Measurements from ENCODE around the gene OR2J3. TPM values are rescaled to one million over a fixed set of nuclear protein-coding genes. Genes with fewer than 3 reads are reported as not detected.

The OR2J3 gene
- total RNA-seq, 4 donors from 2014 or later: not detected

- Histone ChIP-seq H3K9me3 (no peaks in the 10 kb centered on the region), H3K27ac (no peak overlapping the region), H3K36me3 (no peaks in the 10 kb centered on the region), H3K4me1 (no peaks in the 10 kb centered on the region), H3K4me3 (no peak overlapping the region), H3K27me3 (no peaks in the 10 kb centered on the region)
- no peak for DNase-seq
- TF ChIP-seq CTCF (IDR thresholded peaks at IDR 0.05): no peak
- TF ChIP-seq POLR2A (IDR thresholded peaks at IDR 0.05): no peak
These were observed 21.6 kb downstream of the OR2J3 start for GRCh38 chr6:29129326-29130012.

DNA sequence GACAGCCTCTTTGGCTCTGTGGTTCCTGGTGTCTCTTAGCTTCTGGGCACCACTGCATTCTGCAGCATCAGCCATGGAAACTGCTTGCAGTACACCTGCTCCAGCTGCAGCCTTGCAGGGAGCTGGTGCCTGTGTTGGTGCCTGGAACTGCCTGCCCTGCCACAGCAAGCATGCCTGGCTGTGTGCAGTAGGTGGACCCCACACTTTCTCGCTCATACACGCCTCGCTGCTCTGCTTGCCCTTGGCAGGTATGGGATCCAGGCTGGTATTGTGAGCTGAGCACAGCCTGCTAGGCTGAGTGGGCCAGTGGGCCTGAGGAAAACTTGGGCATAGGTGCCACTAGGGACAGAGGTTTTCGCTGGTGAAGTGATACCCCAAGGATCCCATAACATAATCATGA, 22.8 kb downstream of the OR2J3 start:
- no peak overlapping the region for H3K4me3 ChIP-seq
- no peaks in the 10 kb centered on the region for H3K27me3 ChIP-seq
- H3K36me3 ChIP-seq: no peaks in the 10 kb centered on the region
- no peaks in the 10 kb centered on the region for H3K9me3 ChIP-seq
- no peak for DNase-seq
- H3K27ac ChIP-seq: no peak overlapping the region
- no peaks in the 10 kb centered on the region for H3K4me1 ChIP-seq
- TF ChIP-seq POLR2A (IDR thresholded peaks at IDR 0.05): no peak
- no peak for TF ChIP-seq CTCF (IDR thresholded peaks at IDR 0.05)

DNA sequence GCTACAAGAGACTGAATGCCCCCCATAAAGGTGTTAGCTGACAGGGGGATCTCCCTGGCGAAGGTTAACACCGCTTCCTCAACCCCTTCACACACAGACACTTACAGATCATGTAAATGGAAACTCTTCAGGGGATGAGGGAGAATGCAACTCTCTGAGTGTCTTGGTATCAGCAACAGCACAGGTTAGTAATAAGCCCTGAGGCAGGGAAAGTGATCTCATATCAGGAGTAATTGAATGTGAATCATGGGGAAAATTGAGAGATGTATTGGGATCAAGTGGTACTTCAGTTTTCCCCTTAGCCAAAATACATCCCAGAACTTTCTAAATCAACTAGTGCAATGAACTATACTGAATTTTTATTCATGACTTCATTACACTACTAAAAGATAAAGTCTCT, 23.8 kb downstream of the OR2J3 start:
- DNase-seq: no peak
- TF ChIP-seq CTCF (IDR thresholded peaks at IDR 0.05): no peak
- TF ChIP-seq POLR2A (IDR thresholded peaks at IDR 0.05): no peak
- no peaks in the 10 kb centered on the region for H3K9me3 ChIP-seq
- no peak overlapping the region for H3K4me3 ChIP-seq
- H3K27me3 ChIP-seq: no peaks in the 10 kb centered on the region
- no peaks in the 10 kb centered on the region for H3K4me1 ChIP-seq
- no peak overlapping the region for H3K27ac ChIP-seq
- H3K36me3 ChIP-seq: no peaks in the 10 kb centered on the region

DNA sequence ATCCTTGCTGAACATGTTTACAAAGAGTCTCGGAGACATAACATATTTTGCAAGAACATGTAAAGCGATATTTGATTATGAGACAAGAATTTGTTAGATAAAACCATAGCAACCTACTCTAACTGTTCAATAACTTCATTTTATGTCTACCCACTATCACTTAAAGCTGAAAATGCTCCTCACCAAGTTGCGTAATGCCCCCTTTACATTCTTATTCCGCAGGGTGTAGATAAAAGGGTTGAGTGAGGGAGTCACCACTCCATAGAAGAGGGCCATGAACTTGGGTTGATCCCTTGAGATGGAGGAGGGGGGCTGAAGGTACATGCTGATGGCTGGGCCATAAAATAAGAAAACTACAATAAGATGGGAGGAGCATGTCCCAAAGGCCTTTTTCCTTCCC, 29.9 kb downstream of the OR2J3 start:
- TF ChIP-seq POLR2A (IDR thresholded peaks at IDR 0.05): no peak
- TF ChIP-seq CTCF (IDR thresholded peaks at IDR 0.05): no peak
- no peaks in the 10 kb centered on the region for H3K4me1 ChIP-seq
- H3K27ac ChIP-seq: no peak overlapping the region
- no peaks in the 10 kb centered on the region for H3K27me3 ChIP-seq
- no peak for DNase-seq
- H3K9me3 ChIP-seq: no peaks in the 10 kb centered on the region
- H3K36me3 ChIP-seq: no peaks in the 10 kb centered on the region
- no peak overlapping the region for H3K4me3 ChIP-seq

DNA sequence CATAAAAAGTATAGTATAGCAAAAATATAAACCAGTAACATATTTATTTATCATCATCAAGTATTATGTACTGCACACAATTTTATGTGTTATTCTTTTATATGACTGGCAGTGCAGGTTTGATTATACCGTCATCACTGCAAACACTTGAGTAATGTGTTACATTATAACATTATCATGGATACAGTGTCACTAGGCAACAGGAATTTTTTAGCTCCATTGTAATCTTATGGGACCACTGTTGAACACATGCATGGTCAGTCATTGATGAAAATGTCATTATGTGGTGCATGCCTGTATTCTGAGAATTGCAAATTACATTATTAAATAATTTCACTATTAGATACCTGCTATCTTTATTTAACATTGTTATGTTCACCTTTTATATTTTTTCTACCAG, 33.7 kb downstream of the OR2J3 start:
- H3K27ac ChIP-seq: no peak overlapping the region
- H3K4me1 ChIP-seq: no peaks in the 10 kb centered on the region
- DNase-seq: no peak
- no peaks in the 10 kb centered on the region for H3K36me3 ChIP-seq
- no peaks in the 10 kb centered on the region for H3K9me3 ChIP-seq
- TF ChIP-seq CTCF (IDR thresholded peaks at IDR 0.05): no peak
- no peak for TF ChIP-seq POLR2A (IDR thresholded peaks at IDR 0.05)
- no peak overlapping the region for H3K4me3 ChIP-seq
- no peaks in the 10 kb centered on the region for H3K27me3 ChIP-seq

DNA sequence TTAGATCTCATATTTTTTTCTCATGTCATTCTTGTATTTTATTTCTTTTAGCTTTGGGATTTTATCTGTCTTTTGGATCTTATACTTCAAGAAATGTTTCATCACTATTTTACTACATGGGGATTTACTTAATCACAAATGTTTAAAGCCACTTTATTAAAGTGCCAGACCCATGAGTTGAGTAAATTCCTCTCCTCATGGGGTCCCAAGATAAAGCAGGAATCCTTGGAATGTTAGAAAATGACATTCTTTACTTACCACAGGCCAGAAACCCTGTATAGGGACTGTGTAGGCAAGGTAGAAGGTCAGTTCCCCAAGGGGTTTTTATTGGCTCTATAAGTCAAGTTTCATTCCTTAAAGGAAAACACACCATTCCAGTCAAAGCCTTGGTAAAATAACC, 34.5 kb downstream of the OR2J3 start:
- H3K4me3 ChIP-seq: no peak overlapping the region
- no peaks in the 10 kb centered on the region for H3K36me3 ChIP-seq
- TF ChIP-seq CTCF (IDR thresholded peaks at IDR 0.05) (no peak), POLR2A (IDR thresholded peaks at IDR 0.05) (no peak)
- no peaks in the 10 kb centered on the region for H3K27me3 ChIP-seq
- no peak overlapping the region for H3K27ac ChIP-seq
- no peaks in the 10 kb centered on the region for H3K9me3 ChIP-seq
- H3K4me1 ChIP-seq: no peaks in the 10 kb centered on the region
- no peak for DNase-seq
